Placental epithelial cell (primary cell): ENCODE measurements around the gene HBE1. TPM values are rescaled to one million over a fixed set of nuclear protein-coding genes. Genes with fewer than 3 reads are reported as not detected.

Experiments
- total RNA-seq: library from RNA; depleted of rRNA; stranded (reverse); fragments of >200 nt; gene quantifications from 2 replicates; pipeline ENCODE4 v1.2.3, GENCODE V29; 2012

Gene HBE1
- total RNA-seq = 0.39 TPM in 1 of 2 replicates, not detected in the other

DNA sequence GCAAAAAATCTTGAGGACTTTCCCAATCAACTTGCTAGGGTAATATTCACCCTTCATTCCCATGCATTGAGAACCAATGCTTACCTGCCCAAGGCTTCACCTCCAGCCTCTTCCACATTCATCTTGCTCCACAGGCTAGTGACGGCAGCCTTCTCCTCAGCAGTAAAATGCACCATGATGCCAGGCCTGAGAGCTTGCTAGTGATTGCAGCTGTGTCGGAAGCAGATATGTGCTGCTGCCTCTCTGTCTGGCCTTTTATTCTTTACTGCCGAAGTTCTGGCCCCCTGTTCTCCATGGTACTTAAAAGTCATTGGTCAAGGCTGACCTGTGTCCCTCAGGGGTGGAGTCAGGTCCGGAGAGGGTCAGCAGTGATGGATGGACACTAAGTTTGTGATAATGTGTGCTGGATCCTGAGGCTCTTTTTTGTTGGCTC lies at the start of gene HBE1:
Gene HBE1 (minus strand): TSS at position 231 of the 433 bp plus-strand sequence. CDS start 55 bp downstream, at position 176.

DNA sequence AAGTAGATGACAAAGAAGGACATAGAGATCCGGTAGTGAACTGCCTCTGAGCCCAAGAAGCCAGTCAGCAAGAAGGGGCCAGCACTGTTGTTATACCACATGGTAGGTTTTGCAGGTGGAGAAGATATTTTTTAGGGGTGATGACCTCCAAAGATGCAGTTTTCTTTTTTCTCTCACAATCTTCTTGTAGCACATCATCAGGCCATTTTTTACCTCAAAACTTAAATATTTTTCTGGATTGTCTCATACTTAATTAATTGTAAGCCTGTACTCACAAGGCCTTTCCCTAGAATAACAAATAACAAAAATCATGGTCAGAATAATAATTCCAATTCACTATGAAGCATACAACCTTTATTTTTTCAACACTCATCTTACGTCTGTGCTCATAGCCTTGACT lies 32.1 kb upstream of the HBE1 start, which contains the start of gene OR51B4:
Gene OR51B4 (minus strand): TSS at position 101 of the 400 bp plus-strand sequence. CDS start 0 bp downstream, at position 101.

DNA sequence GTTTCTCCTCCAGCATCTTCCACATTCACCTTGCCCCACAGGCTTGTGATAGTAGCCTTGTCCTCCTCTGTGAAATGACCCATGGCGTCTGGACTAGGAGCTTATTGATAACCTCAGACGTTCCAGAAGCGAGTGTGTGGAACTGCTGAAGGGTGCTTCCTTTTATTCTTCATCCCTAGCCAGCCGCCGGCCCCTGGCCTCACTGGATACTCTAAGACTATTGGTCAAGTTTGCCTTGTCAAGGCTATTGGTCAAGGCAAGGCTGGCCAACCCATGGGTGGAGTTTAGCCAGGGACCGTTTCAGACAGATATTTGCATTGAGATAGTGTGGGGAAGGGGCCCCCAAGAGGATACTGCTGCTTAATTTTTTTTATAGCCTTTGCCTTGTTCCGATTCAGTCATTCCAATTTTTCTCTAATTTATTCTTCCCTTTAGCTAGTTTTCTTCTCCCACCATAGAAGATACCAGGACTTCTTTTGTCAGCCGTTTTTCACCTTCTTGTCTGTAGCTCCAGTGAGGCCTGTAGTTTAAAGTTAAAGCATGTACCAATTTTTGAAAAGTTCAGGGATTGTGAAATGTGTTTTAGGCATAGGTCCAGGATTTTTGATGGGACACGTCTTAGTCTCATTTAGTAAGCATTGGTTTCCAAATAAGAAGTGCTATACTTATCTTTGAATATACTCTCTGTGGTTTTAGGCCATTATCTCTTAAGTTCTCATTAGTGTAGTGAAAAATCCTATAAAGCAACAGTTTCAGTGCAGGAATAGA lies 14.9 kb downstream of the HBE1 start, which contains the start of gene HBG2:
Gene HBG2 (minus strand): TSS at position 136 of the 768 bp plus-strand sequence. CDS start 53 bp downstream, at position 83.

DNA sequence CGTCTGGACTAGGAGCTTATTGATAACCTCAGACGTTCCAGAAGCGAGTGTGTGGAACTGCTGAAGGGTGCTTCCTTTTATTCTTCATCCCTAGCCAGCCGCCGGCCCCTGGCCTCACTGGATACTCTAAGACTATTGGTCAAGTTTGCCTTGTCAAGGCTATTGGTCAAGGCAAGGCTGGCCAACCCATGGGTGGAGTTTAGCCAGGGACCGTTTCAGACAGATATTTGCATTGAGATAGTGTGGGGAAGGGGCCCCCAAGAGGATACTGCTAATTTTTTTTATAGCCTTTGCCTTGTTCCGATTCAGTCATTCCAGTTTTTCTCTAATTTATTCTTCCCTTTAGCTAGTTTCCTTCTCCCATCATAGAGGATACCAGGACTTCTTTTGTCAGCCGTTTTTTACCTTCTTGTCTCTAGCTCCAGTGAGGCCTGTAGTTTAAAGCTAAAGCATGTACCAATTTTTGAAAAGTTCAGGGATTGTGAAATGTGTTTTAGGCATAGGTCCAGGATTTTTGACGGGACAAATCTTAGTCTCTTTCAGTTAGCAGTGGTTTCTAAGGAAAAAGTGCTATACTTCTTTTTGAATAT lies 19.8 kb downstream of the HBE1 start, which contains the start of gene HBG1:
Gene HBG1 (minus strand): TSS at position 51 of the 590 bp plus-strand sequence. CDS start 53 bp downstream, outside the sequence.

DNA sequence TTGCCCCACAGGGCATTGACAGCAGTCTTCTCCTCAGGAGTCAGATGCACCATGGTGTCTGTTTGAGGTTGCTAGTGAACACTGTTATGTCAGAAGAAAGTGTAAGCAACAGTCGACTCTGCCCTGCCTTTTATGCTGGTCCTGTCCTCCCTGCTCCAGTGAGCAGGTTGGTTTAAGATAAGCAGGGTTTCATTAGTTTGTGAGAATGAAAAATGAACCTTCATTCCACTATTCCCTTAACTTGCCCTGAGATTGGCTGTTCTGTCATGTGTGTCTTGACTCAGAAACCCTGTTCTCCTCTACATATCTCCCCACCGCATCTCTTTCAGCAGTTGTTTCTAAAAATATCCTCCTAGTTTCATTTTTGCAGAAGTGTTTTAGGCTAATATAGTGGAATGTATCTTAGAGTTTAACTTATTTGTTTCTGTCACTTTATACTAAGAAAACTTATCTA lies 35.3 kb downstream of the HBE1 start, which contains the start of gene HBD:
Gene HBD (minus strand): TSS at position 103 of the 454 bp plus-strand sequence. CDS start 50 bp downstream, at position 53.

DNA sequence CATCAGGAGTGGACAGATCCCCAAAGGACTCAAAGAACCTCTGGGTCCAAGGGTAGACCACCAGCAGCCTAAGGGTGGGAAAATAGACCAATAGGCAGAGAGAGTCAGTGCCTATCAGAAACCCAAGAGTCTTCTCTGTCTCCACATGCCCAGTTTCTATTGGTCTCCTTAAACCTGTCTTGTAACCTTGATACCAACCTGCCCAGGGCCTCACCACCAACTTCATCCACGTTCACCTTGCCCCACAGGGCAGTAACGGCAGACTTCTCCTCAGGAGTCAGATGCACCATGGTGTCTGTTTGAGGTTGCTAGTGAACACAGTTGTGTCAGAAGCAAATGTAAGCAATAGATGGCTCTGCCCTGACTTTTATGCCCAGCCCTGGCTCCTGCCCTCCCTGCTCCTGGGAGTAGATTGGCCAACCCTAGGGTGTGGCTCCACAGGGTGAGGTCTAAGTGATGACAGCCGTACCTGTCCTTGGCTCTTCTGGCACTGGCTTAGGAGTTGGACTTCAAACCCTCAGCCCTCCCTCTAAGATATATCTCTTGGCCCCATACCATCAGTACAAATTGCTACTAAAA lies 42.9 kb downstream of the HBE1 start, which contains the start of gene HBB:
Gene HBB (minus strand): TSS at position 340 of the 579 bp plus-strand sequence. CDS start 50 bp downstream, at position 290.

Other genes starting within 250 kb of the HBE1 start
- gene OR52J3, start 223.4 kb downstream of the HBE1 start, total RNA-seq = not detected in 2 replicates
- not detected in 2 replicates for gene OR52E2, start 210.3 kb downstream of the HBE1 start, total RNA-seq
- not detected in 2 replicates for gene OR52E1, start 200.4 kb downstream of the HBE1 start, total RNA-seq
- not detected in 2 replicates for gene OR52A5, start 131.6 kb downstream of the HBE1 start, total RNA-seq
- not detected in 2 replicates for gene OR52A1, start 115.2 kb downstream of the HBE1 start, total RNA-seq
- not detected in 2 replicates for gene OR51V1, start 69.3 kb downstream of the HBE1 start, total RNA-seq
- not detected in 2 replicates for gene HBB, start 42.9 kb downstream of the HBE1 start, total RNA-seq
- gene HBD, start 35.5 kb downstream of the HBE1 start, total RNA-seq = not detected in 2 replicates
- gene HBG1, start 20.1 kb downstream of the HBE1 start, total RNA-seq = not detected in 2 replicates
- not detected in 2 replicates for gene HBG2, start 15.2 kb downstream of the HBE1 start, total RNA-seq
- not detected in 2 replicates for gene OR51B4, start 32.0 kb upstream of the HBE1 start, total RNA-seq
- not detected in 2 replicates for gene OR51B2, start 54.4 kb upstream of the HBE1 start, total RNA-seq
- gene OR51B5, start 73.6 kb upstream of the HBE1 start, total RNA-seq = 0.22 TPM in 1 of 2 replicates, not detected in the other
- not detected in 2 replicates for gene OR51B6, start 81.6 kb upstream of the HBE1 start, total RNA-seq
- not detected in 2 replicates for gene OR51M1, start 113.9 kb upstream of the HBE1 start, total RNA-seq
- gene OR51Q1, start 152.2 kb upstream of the HBE1 start, total RNA-seq = not detected in 2 replicates
- not detected in 2 replicates for gene OR51I1, start 171.6 kb upstream of the HBE1 start, total RNA-seq
- not detected in 2 replicates for gene OR51I2, start 179.4 kb upstream of the HBE1 start, total RNA-seq
- gene OR52D1, start 218.7 kb upstream of the HBE1 start, total RNA-seq = not detected in 2 replicates
- gene UBQLN3, start 240.0 kb upstream of the HBE1 start, total RNA-seq = under 0.01 TPM in 1 of 2 replicates, not detected in the other
- gene UBQLNL, start 246.8 kb upstream of the HBE1 start, total RNA-seq = 0.22 and 0.39 TPM in 2 replicates